ENCODE data around the gene COX8A.
A peak's percentile ranks its signal among the peaks of the same experiment; 100 is the strongest.
"Not testable (repeated sequence)": the region's sequence is repeated elsewhere in the genome, so short reads cannot be mapped to it uniquely, and the experiment has no call there.

The COX8A gene, protein sequence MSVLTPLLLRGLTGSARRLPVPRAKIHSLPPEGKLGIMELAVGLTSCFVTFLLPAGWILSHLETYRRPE

DNA sequence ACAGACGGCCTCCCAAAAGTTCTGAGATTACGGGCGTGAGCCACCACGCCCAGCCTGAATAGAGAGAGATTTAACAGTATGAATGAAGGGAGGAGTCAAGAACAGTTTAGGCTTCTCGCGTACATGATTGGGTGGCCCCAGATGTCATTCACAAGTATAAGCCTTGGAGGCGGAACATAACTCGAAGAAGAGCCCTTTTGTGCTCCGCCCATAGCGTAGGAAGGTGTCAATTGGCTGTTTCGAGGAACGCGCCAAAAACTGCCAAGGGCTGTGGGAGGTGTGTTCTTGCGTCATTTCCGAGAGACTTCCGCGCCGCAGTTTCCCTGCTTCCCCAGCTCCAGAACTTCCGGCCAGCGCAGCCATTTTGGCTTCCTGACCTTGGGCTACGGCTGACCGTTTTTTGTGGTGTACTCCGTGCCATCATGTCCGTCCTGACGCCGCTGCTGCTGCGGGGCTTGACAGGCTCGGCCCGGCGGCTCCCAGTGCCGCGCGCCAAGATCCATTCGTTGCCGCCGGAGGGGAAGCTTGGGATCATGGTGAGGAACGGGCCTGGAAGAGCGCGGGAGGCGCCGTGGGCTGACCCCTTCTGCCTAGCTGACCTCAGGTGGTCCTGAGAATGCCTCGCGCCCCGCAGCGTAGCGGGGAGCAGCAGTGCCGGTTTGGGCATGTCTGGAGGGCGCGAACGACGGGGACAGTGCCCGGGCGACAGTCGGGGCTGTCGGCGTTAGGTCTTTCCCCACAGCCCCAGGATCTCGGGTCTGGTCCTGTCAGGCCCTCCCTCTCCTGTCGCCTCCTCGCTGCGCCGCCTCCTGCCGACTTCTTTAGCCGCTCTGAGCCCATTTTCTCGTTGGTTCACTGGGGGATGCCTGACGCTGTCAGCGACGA, at the start of gene COX8A:
COX8A (plus strand) TSS at position 362 of the 885 bp plus-strand sequence; CDS start at position 423, 61 bp downstream.
- DNase-seq, result peak; percentile 91

DNA sequence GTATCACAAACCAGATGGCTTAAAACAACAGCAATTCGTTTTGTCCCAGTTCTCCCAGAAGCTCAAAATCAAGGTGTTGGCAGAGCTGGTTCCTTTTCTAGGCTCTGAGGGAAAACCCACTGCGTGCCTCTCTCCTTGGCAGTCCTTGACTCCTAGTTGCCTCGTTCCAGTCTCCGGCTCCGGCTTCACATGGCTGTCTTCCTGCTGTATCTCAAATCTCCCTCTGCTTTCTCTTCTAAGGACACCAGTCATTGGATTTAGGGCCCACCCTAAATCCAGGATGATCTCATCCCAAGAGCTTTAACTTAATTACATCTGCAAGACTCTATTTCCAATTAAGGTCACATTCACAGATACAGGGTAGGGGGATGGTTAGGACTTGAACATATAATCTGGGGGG, 44.8 kb upstream of the COX8A start:
- no peak for DNase-seq

DNA sequence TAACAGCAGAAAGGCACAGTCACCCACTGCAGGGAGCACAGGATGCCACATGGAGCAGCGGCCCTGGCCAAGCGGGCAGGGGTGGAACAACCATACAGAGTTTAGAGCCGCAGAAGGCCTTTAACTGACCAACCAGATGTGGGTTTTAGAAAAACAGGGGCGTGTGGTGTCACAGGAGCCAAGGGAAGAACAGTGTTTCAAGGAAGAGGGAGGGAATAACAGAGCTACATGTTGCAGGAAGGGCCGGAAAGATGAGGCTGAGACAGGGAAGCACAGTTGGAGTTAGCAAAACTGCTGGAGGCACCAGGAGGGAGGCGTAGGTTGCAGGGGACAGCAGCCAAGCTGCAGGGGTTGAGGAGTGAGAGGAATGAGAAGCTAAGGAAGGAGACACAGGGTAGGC, 43.4 kb upstream of the COX8A start:
- no peak for DNase-seq

DNA sequence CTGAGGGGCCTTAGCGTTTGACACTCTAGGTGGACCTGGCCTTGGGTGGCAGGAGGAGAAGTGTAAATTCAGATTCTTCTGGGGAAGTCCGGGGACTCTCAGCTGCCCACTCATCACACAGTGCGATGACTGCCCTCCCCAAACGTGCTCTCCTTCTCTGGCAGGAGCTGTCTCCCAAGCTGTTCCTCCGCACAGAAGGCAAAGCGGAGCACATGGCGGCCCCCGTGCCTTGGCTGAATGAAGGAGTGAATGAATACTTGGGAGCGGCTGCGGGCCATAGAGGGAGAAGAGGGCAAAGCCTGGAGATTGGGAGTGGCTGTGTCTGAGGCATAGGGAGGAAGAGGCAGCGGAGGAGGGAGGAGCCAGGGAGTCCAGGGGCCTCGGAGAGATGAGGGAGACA, 42.5 kb upstream of the COX8A start:
- DNase-seq, result no peak

DNA sequence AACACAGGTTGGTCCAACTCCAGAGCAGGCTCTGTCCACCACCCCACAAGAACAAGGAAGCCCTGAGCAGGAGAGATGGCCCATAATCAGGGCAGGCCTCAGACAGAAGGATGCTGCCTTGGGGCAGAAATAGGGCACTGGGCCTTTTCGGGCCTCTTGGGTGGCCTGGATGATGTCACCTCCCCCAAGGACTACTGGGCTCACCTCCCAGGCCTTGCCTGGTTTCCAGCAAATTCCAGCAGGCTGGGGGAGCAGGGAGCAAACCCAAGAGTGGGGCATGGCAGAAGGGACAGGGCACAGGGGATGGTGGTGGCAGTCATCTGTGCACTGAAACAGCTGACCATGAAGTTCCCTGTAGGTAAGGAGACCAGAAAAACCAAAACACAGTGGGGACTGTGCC, 41.0 kb upstream of the COX8A start:
- DNase-seq, result no peak

DNA sequence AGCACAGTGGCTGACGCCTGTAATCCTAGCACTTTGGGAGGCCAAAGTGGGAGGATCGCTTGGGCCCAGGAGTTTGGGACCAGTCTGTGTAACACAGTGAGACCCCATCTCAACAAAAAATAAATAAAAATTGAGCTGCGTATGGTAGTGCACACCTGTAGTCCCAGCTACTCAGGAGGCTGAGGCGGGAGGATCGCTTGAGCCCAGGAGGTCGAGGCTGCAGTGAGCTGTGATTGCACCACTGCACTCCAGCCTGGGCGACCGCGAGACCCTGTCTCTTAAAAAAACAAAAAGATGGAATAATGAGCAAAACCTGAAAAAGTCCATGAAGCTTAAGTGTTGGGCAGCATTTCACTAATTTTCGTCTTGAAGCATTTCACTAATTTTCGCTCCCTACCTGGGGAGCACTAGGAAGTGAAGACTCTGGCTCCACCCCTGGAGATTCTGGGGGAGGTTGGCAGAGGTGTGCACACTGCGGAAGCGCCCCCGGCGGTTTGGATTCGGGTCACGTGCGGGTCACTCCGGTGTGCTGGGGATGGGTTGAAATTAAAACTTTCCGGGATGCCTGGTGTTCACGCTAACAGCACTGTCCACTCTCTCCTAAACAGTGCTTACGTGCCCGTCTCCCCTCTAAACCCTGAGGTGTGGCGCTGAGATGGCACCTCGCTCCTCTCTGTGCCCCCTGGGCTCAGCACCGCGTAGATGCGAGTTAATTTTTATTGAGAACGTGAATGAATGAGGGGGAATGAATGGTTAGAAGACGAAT, 36.5 kb upstream of the COX8A start:
- DNase-seq, result no peak

DNA sequence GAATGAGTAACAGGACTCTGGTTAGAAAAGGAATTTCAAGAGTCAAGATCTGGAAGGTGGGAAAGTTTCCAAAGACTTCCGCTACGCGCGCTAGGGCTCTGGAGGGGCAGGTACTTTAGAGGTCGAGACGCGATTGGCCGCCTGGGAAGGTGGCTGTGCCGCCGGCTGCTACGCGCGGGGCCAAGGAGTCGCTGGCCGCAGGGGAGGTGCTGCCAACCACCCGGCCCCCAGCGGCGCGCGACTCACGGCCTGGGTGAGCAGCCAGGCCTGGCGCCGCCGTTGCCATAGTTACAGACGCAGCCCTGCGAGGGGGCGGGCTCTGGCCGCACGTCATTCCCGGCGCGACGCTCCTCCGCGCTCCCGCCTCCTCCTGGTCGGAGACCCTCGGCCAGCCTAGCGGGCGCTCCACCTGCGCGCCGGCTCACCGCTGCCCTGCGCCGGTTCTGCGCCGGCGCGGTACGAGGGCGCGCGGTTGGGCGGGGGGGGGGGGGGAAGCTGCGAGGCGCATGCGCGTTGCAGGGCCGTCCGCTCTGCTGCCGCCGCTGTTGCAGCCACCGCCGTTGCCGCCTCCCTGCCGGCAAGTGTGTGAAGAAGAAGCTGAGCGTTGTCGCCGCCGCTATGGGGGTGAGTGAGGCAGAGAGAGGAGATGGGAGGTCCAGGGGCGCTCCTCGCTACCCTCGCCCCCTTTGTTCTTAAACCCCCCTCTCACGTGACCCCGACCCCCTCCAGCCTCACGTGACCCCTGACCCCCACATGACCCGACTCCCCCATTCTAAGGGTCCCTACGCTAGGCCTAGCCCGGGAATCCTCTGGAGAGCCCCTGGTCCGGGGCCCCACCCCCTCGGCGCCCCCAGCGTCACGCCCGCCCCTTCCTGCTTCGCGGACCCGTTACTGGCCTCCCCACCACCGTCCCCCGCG, 35.7 kb upstream of the COX8A start, which contains the start of gene NAA40:
NAA40 (plus strand) TSS at position 524 of the 918 bp plus-strand sequence; CDS start at position 619, 95 bp downstream.
- peak; percentile 71 for DNase-seq

DNA sequence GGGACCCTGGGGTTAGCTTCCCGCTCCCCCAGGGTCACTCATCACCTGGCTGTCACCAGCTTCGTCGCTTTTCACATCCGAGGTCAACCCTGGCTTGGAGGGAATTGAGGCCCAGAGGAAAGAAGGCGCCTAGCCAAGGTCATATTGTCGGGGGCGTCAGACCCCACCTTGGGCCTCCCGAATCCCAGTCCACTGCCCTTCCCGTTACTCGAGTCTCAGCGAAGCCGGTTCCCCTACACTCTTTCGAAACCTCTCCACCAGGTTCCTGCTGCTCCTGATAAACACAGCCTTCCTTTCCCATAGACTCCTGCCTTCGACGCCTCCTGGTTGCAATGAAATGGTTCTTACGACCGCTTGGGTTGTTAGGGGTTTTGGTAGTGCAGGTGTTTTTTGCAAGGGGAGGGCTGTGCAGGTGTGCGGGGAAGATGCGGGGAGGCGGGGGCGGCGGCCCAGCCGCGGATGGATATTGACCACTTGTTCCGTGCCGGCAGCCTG, 35.0 kb upstream of the COX8A start:
- DNase-seq, result no peak

DNA sequence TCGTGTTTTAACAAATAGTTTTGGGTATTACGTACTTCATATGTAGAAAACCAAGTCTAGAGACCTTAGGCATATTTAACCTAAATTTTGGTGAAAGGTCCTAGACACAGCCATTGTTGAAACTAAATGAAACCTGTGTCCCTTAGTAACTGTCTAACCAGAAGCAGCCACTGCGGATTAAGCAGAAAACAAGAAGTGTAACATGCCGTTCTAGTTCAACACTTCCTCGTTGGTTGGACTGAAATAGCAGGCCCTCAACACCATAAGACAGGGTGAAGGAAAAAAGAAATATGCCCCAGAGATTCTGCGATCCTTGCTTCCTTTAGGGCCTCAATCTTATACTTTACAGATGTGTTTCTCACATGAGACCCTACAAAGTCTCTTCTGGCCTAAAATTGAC, 33.6 kb upstream of the COX8A start:
- no peak for DNase-seq

DNA sequence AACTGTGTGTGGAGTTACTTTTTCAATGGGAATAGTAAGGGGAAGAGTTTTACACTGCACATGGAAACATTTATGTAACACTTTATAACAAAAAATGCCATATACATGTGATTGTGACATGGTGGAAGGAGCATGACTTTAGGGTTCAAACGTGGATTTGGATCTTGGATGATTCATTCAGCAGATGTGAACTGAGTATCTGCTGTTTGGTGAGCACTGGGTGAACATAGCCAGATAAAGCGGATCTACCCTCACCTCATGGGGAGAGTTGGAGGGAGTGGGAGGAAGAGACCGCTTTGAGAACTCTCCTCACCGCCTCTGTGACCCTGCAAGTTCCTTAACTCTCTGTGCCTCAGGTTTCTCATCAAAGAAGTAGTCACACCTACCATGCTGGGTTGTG, 32.5 kb upstream of the COX8A start:
- DNase-seq, result no peak

DNA sequence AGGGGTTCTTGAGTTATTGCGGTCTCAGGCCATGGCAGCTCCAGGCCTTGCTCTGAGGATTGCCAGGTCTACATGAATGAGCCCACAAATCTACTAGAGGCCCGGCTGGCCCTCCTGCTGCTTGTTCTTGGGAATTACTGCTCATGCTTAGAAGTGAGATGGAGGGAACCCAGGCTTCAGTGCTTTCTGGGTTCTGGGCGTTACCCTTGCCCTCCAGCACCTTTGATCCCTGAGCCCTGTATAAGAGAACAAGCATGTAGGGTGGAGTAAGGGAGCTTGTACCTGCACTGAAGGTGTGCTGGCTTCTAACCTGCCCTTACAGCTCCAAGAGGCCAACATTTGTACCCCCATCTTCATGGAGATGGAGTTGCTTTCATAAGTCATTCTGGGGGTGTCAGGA, 31.6 kb upstream of the COX8A start:
- no peak for DNase-seq

DNA sequence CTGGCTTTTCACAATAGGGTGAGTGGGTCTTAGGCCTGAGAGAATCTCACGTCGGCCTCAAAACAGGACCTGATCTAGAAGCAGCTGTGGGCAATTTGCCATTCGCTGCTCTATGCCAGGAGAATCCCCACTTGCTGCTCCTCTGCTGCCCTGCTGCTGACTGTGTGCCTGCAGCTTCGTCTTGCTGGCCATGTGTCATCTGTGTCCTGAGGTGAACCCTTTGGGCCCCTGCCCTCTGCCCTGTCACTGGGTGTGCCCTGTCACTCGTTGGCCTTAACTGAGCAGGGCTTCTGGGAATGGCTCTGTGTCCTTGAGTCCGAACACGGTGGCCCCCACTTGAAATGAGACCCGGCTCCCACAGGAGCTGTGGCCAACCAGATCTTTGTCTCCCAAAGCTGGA, 29.4 kb upstream of the COX8A start:
- DNase-seq, result no peak

DNA sequence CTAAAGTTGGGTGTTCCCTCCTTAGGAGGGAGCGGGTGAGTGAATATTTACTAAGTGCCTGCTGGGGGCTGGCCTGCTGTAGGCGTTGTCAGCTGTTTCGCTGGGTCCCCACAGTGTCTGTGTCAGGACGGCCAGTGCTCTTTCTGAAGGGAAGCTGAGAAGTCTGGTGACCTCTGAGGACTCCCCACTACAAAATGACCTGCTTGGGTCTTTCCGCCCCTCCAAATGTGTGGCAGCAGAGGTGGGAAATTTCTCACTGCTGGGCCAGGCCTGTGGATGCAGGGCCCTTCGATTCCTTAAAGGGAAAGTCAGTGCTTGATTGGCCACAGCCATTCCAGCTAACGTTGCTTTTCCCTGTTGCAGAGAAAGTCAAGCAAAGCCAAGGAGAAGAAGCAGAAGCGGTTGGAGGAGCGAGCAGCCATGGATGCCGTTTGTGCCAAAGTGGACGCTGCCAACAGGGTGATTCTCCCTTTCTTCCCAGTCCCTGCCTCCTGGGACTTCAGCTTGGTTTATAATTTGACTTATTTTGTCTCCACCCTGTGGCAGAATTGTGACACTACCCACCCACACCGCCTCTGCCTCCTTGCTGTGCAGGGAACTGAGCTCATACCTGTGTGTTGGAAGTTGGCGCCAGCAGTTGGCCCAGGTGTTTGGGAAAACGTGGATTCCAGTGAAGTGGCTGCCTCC, 28.8 kb upstream of the COX8A start:
- DNase-seq, result peak; percentile 38

DNA sequence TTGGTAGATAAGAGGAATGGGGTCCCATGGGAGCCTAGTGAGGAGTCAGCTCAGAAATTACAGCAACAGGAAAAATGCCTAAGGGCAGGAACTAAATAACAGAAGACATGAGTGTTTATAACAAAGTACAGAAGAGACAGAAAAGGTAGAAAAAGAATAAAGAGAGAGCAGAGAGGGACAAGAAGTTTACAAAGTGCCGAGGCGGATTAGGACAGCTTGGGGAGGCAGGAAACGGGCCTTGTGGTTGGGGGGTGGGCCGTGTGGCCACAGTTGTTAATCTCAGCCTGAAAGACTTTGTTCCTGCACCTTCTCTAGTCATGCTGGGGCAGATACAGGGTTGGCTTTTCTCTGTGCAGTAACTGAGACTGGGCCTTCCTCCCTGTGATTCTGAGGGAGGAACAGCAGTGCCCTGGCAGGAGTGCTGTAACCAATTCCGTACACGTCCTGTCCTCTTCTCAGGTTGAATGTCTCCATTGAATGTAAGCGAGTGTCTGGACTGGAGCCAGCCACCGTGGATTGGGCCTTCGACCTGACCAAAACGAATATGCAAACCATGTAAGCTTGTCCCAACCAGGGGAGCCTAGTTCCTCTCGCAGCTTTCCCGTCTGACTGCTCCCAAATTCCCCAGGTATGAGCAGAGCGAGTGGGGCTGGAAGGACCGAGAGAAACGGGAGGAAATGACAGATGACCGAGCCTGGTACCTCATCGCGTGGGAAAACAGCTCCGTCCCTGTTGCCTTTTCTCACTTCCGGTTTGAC, 22.5 kb upstream of the COX8A start:
- no peak for DNase-seq

DNA sequence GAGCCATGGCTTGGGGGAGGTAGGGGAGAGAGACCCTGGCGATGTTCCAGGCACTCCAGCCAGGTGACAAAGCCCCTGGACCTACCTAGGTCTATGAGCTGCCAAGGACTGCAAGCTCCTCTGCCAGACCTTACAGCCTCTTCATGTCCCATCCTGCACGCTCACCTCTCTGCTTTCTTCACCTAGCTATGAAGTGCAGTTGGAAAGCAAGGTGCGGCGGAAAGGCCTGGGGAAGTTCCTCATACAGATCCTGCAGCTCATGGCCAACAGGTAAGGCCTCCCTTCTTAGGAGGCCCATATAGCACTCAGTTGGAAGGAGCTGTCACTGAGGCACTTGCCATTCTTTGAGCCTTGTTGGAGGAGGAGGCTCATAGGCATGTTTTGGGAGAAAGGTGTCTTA, 21.9 kb upstream of the COX8A start:
- DNase-seq, result no peak

DNA sequence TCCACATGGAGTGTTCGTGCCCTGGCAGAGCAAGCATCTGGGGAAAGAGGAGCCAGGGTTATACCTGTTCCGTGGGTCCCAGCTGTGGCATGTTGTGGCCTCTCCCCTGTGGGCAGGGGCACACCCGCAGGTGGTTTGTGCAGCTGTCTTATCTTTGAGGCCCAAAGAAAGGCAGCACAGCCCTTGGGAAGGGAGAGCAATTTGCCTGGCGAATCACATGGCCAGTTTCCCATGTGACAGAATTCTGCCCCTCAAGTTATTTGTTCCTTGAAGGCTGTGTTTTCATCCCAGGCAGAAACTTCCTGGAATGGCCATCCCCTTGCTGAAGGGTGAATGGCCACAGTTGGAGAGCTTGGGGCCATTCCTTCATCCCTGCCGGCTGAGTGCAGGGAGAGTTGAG, 16.4 kb upstream of the COX8A start:
- no peak for DNase-seq

DNA sequence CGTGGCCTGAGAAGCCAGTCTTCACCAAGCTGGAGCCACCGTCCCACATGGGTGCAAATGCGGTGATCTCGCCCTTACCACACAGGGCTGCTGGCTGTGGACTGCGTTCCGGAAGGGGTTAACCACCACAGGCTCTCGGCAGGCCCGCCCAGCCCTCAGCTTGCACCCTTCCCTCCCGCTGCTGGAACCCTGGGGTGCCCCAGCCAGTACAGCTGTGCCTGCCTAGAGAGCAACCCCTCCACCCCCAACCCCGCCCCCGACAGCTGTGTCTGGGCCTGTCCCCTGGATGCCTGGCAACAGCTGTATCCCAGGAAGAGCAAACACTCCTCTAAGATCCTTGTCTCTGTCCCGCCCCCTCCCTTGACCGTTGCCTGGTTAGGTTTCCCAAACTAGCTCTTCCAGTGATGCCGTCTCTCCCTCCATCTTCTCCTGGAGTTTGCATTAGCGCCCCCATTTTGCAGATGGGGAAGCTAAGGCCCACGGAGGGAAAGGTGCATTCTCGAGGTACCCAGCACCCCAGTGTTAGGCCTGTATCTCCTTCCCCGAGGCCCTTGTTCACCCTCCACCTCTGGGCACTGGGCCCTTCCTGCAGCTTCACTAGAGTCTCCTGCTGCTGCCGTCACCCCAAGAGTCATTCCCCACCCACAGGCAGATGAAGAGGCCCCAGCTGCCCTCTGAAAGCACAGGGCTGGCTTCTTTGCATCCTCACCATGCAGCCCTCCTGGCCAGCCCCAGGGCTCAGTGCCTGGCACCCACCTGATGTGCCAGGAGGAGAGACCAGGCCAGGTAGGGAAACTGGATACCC, 12.6 kb upstream of the COX8A start:
- no peak for DNase-seq

DNA sequence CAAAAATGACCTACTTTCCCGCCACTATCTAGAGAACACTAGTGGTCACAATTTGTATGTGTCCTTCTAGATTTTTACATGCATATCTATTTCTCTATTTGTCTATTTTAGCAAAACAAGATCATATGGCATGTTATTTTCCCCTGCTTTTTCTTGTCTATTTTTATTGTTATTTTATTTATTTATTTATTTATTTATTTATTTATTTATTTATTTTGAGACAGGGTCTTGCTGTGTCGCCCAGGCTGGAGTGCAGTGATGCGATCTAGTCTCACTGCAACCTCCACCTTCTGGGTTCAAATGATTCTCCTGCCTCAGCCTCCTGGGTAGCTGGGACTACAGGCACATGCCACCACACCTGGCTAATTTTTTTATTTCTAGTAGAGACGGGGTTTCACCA, 10.5 kb upstream of the COX8A start:
- not testable (repeated sequence) for DNase-seq

DNA sequence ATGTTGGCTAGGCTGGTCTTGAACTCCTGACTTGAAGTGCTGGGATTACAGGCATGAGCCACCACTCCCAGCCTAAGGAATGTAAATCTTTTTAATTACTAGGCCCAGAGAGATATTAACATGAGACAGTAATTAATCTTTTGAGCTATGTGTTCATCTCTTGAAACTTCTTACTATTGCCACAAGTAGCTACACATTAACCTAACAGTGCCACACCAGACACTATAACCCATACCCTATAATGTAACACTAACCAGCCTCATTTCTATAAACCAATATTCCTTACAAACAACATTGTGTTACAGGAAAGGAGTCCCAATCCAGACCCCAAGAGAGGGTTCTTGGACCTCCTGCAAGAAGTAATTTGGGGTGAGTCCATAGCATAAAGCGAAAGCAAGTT, 8.0 kb upstream of the COX8A start:
- DNase-seq, result no peak

DNA sequence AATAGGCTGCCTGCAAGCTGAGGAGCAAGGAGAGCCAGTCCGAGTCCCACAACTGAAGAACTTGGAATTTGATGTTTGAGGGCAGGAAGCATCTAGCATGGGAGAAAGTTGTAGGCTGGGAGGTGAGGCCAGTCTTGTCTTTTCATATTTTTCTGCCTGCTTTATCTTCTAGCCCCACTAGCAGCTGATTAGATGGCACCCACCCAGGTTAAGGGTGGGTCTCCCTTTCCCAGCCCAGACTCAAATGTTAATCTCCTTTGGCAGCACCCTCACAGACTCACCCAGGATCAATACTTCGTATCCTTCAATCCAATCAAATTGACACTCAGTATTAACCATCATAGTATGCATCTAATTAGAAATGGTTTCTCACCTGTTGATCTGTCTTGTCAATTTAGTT, 5.0 kb upstream of the COX8A start:
- no peak for DNase-seq
